SK-N-MC (cell line): ENCODE data around the gene PTPRM.

Experiments used
- DNase-seq: peaks from one replicate; pipeline ENCODE4 v3.0.0-alpha.2; 2011; ENCODE audit warnings: low read depth, low spot score
- H3K27ac ChIP-seq: fragments of 200-600 bp; sonication (generic); 2 replicates; pipeline ENCODE4 v1.5.1; 2016; ENCODE audit warnings: mixed run types
- H3K36me3 ChIP-seq: fragments of 200-600 bp; sonication (generic); 2 replicates; pipeline ENCODE4 v1.6.1; 2017; ENCODE audit warnings: antibody characterized with exemption, low read length, mixed read lengths; ENCODE audit not compliant: insufficient read depth
- H3K4me3 ChIP-seq: fragments of 200-600 bp; sonication (generic); 2 replicates; pipeline ENCODE4 v1.5.1; 2016
- H3K9ac ChIP-seq: fragments of 200-600 bp; sonication (generic); 2 replicates; pipeline ENCODE4 v1.8.0; 2017; ENCODE audit warnings: mixed run types, mixed read lengths; ENCODE audit not compliant: insufficient read length
- H3K9me3 ChIP-seq: fragments of 200-600 bp; sonication (generic); 2 replicates; pipeline ENCODE4 v1.6.1; 2017; ENCODE audit warnings: low read depth, mild to moderate bottlenecking, antibody characterized with exemption, low read length, moderate library complexity, mixed read lengths
- EZH2 ChIP-seq: fragments of 200-600 bp; sonication (generic); IDR thresholded peaks from one replicate; pipeline ENCODE4 v1.6.1; 2017; ENCODE audit warnings: antibody characterized with exemption
- FOXP2 ChIP-seq: optimal IDR thresholded peaks from 2 replicates; pipeline ENCODE3; 2011; ENCODE audit warnings: mild to moderate bottlenecking, moderate library complexity; ENCODE audit not compliant: insufficient read depth; ENCODE audit errors: extremely low read length, control extremely low read depth
- POLR2AphosphoS5 ChIP-seq: IDR thresholded peaks from 2 replicates; pipeline ENCODE4 v1.6.1; 2012; ENCODE audit warnings: mild to moderate bottlenecking, low read depth, low read length, borderline replicate concordance

The PTPRM gene

DNA sequence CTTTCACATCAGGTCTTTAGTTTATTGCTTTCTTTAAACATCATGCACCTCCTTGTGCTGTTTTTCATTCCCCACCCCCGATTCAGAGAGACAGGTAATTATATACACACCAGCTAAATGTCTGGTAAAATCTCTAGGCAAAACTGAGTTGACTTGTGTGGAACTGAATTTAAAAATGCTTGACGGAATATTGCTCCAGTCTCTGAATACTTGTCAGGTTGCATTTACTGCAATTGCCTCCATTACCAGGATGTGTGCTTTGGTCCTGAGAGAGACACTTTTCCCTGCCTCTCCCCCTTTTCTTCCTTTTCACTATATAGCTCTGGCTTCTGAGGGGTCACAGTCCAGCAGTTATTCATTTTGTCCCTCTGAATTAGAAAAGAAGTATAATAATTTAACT is 104.0 kb downstream of the PTPRM start:
- no peak for TF ChIP-seq POLR2AphosphoS5
- no peak for TF ChIP-seq EZH2
- no peak for TF ChIP-seq FOXP2
- H3K4me3 ChIP-seq: no peak overlapping the region
- no peaks in the 10 kb centered on the region for H3K36me3 ChIP-seq
- no peak for DNase-seq
- H3K9ac ChIP-seq: no peak overlapping the region
- H3K27ac ChIP-seq: no peak overlapping the region
- H3K9me3 ChIP-seq: no peaks in the 10 kb centered on the region

DNA sequence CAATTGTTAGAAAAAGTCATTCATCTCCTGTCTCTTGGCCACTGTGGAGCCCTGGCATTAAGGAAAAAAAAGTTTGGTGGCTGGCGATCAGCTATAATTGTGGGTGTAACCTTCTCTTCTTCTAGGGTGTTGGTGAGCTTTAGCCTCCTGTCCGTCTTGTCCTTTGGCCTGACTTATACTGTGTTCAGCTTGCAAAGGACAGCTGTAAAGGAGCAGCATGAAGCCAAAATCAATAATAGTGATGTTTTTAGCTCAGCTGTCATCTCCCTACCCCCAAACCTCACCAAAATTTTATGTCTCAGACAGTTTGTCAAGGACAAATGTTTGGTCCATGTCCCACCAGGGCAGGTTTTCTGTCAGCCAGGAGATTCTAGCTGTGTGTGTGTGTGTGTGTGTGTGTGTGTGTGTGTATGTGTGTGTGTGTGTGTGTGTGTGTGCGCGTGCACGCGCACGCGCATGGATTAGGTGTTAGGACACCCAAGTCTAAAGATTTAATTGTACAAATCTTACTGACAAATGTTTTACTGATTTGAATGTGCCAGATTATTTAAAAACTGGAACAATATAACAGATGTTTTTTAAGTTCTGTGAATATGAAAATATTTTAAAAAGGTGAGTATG is 109.2 kb downstream of the PTPRM start:
- Histone ChIP-seq H3K4me3 (no peak overlapping the region), H3K27ac (peak overlapping the region; percentile 30; the same call in 1 of the 2 replicates), H3K9ac (no peak overlapping the region), H3K36me3 (no peaks in the 10 kb centered on the region), H3K9me3 (no peaks in the 10 kb centered on the region)
- no peak for TF ChIP-seq EZH2
- TF ChIP-seq POLR2AphosphoS5: no peak
- TF ChIP-seq FOXP2: no peak
- DNase-seq: no peak

DNA sequence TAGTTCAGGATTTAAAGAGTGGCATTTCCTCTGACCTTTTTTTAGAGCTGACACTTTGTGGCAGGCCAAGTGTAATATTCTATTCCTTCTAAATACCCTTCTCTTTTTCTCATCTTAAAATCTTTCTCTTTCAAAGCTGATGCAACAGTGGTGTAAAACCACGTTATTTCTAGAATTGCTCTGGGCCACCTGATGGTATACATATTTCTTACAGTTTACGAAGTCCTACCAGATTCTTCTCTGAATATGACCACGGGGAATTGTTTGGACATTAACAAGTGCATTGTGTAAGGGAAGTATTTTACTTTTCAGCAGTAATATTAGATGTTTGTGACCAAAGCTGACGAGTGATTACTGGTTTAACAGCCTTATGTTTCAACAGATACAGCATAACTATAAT is 109.9 kb downstream of the PTPRM start:
- Histone ChIP-seq H3K9ac (peak overlapping the region; percentile 30), H3K4me3 (no peak overlapping the region), H3K36me3 (no peaks in the 10 kb centered on the region), H3K27ac (peak overlapping the region; percentile 30; the same call in 1 of the 2 replicates), H3K9me3 (no peaks in the 10 kb centered on the region)
- no peak for DNase-seq
- no peak for TF ChIP-seq POLR2AphosphoS5
- no peak for TF ChIP-seq EZH2
- no peak for TF ChIP-seq FOXP2

DNA sequence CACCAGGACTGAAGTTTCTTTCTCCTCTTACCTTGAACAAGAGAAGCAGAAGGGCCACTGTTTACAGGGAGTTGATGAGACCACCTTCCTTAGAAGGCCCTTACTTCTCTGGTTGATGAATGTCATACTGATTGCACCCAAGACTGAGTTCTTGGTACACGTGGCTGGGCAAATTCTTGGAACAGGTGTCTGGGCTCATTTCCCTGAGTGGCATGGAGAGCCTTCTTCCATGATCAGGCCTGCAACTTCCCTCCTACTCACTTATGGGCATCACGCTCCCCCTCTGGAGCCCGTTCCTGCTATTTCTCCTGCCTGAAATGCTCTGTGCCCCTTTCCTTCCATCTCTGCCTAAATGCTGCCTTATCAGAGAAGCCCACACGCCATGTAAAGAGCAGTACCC is 110.3 kb downstream of the PTPRM start:
- Histone ChIP-seq H3K27ac (peak overlapping the region; percentile 30; the same call in 1 of the 2 replicates), H3K9me3 (no peaks in the 10 kb centered on the region), H3K36me3 (no peaks in the 10 kb centered on the region), H3K4me3 (no peak overlapping the region), H3K9ac (peak overlapping the region; percentile 30)
- no peak for TF ChIP-seq EZH2
- no peak for TF ChIP-seq POLR2AphosphoS5
- TF ChIP-seq FOXP2: no peak
- DNase-seq: no peak

DNA sequence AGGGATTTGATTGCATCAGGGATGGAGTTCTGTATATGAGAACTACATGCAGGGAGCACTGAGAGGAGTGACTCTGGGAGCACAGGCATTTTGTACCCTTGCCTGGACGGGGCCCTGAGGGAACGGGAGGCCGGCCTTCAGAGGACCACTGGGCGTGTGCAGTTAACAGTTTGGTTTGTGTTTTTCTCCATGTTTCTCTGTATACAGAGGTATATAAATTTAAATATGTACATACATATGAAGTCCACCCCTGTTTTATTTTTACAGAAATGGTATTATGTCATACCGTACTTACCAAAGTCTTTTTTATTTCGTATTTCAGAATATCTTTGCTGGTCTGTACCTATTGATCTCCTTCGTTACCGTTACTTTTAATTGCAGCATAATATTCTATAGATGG is 111.3 kb downstream of the PTPRM start:
- no peaks in the 10 kb centered on the region for H3K9me3 ChIP-seq
- DNase-seq: no peak
- no peak for TF ChIP-seq POLR2AphosphoS5
- no peak for TF ChIP-seq EZH2
- TF ChIP-seq FOXP2: no peak
- no peak overlapping the region for H3K27ac ChIP-seq
- no peak overlapping the region for H3K9ac ChIP-seq
- H3K4me3 ChIP-seq: no peak overlapping the region
- H3K36me3 ChIP-seq: no peaks in the 10 kb centered on the region

DNA sequence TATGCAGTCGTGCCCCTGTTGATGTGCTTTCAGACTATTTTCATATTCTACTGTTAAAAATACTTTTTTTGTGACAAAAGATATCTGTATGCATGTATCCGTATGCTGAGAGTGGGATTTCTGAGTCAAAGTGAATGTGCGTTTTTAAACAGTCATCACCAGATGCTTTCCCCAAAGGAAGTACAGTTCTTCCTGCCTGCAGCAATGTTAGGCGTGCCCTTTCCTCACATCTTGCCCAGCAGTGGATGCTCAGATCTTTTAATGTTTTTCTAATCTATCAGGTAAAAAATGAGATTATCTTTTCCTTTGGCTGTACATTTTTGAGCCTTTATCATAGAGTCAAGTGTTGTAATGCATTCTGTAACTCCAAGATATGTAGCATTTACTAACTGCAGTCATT is 111.7 kb downstream of the PTPRM start:
- no peak for TF ChIP-seq EZH2
- no peak for TF ChIP-seq POLR2AphosphoS5
- no peak for TF ChIP-seq FOXP2
- no peak overlapping the region for H3K4me3 ChIP-seq
- H3K27ac ChIP-seq: no peak overlapping the region
- no peak for DNase-seq
- H3K9me3 ChIP-seq: no peaks in the 10 kb centered on the region
- no peak overlapping the region for H3K9ac ChIP-seq
- H3K36me3 ChIP-seq: no peaks in the 10 kb centered on the region

DNA sequence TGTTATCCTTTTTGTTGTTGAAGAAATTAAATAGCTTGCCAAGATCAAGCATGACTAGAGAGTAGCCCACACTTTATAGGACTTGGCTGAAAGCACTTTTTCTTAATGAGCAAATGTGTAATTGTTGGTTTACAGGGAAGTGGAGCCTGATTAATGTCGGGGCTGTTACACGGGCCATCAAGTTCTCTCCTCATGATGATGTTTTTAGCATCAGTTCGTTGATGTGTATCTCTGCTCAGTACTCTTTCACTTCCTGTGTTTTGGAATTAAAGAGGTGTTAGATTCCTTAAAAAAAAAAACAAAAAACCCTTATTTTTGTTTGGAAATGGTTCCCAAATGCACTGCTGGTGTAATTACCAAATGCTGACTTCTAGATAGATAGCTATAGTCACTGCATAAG is 114.2 kb downstream of the PTPRM start:
- no peak for TF ChIP-seq FOXP2
- TF ChIP-seq POLR2AphosphoS5: no peak
- no peak for TF ChIP-seq EZH2
- no peak for DNase-seq

DNA sequence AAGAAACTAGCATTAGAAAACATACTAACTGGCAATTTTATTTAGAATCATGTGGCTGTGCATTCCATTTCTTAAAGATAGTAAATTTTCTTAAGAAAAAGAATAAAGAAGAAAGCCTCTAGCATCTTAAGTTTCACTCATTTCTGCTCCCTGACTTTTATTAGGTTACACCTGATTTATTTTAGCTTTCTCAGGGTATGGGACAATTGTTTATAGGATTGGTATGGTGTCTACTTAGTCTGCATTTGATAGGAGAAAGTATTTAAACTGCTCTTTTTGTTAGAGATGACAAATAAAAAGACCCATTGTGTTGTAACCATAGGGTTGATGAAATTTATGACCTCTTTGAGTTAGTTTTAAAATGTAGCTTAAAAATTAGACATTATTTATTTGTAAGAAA is 115.2 kb downstream of the PTPRM start:
- no peak for DNase-seq
- H3K9ac ChIP-seq: no peak overlapping the region
- H3K36me3 ChIP-seq: no peaks in the 10 kb centered on the region
- no peaks in the 10 kb centered on the region for H3K9me3 ChIP-seq
- H3K27ac ChIP-seq: no peak overlapping the region
- TF ChIP-seq POLR2AphosphoS5 (no peak), FOXP2 (no peak), EZH2 (no peak)
- no peak overlapping the region for H3K4me3 ChIP-seq

More for the DNA sequence above, 114.2 kb downstream of the PTPRM start:
- Histone ChIP-seq H3K4me3 (no peak overlapping the region), H3K27ac (no peak overlapping the region), H3K36me3 (no peaks in the 10 kb centered on the region), H3K9me3 (no peaks in the 10 kb centered on the region), H3K9ac (no peak overlapping the region)

DNA sequence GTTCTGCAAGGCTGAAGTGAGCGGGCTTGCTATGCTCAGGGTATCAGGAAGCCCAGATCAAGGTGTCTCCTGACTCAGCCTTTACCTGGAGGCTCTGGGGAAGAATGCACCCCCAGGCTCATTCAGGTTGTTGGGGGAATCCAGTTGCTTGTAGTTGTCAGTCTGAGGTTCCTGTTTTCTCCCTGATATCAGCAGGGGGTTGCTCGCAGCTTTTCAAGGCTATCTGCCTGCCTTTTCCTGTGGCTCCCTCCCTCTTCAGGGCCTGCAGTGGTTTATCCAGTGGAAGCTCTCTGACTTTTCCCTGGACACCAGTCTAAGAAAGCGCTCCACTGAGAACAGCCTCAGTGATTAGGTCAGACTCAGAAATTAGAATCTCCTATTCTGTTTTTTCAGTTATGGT is 116.6 kb downstream of the PTPRM start:
- DNase-seq: no peak
- Histone ChIP-seq H3K27ac (no peak overlapping the region), H3K9ac (no peak overlapping the region), H3K9me3 (no peaks in the 10 kb centered on the region), H3K36me3 (no peaks in the 10 kb centered on the region), H3K4me3 (no peak overlapping the region)
- TF ChIP-seq POLR2AphosphoS5 (no peak), EZH2 (no peak), FOXP2 (no peak)

DNA sequence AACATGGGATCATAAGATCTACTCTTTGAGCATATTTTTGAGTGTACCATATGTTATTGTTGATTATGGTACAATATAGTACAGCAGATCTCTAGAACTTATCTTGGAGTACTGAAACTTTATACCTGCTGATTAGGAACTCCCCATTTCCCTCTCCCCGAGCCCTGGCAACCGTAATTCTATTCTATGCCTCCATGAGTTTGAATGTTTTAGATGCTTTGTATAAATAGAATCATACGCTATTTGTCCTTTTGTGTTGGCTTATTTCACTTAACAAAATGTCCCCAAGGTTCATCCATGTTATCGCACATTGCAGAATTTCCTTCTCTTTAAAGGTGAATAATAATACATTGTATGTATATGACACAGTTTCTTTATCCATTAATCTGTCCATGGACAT is 117.2 kb downstream of the PTPRM start:
- TF ChIP-seq EZH2: no peak
- no peak for TF ChIP-seq FOXP2
- TF ChIP-seq POLR2AphosphoS5: no peak
- DNase-seq: no peak
- Histone ChIP-seq H3K9me3 (no peaks in the 10 kb centered on the region), H3K36me3 (no peaks in the 10 kb centered on the region), H3K27ac (no peak overlapping the region), H3K4me3 (no peak overlapping the region), H3K9ac (no peak overlapping the region)
